ENCODE results near the gene CA10.

DNA sequence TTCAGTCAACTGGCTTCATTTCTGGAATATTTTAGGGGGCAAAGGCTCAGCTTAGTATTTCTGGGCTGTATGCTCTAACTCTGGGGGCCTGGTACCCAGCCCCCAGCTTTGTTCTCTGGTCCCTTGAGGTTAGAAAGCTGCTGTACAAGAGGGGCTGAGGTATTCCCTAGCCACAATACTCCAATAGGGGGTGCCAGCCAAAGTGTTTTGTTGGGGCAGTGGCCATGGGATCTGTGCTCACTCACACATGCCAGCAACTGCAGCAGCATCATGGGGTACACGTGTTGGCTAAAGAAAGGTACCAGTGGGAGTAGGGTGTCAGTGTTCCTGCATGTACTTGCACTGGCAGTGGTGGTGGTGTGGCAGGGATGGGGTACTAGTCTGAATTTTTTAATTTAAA is 257.3 kb downstream of the CA10 start:
- TF ChIP-seq, protein P1, sequence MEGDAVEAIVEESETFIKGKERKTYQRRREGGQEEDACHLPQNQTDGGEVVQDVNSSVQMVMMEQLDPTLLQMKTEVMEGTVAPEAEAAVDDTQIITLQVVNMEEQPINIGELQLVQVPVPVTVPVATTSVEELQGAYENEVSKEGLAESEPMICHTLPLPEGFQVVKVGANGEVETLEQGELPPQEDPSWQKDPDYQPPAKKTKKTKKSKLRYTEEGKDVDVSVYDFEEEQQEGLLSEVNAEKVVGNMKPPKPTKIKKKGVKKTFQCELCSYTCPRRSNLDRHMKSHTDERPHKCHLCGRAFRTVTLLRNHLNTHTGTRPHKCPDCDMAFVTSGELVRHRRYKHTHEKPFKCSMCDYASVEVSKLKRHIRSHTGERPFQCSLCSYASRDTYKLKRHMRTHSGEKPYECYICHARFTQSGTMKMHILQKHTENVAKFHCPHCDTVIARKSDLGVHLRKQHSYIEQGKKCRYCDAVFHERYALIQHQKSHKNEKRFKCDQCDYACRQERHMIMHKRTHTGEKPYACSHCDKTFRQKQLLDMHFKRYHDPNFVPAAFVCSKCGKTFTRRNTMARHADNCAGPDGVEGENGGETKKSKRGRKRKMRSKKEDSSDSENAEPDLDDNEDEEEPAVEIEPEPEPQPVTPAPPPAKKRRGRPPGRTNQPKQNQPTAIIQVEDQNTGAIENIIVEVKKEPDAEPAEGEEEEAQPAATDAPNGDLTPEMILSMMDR (IDR thresholded peaks at IDR 0.05), result no peak
- TF ChIP-seq POLR2A (IDR thresholded peaks at IDR 0.05; ENCODE audit: low read depth), result no peak
- TF ChIP-seq EP300 (IDR thresholded peaks at IDR 0.05), result no peak
- no peak for TF ChIP-seq POLR2AphosphoS5 (IDR thresholded peaks at IDR 0.05)
